HepG2 (cell line): ENCODE measurements around the gene C9orf43.

Experiments used
- HDAC2 ChIP-seq: sonication (generic); formaldehyde crosslinking; IDR thresholded peaks from 2 replicates; pipeline ENCODE4 v1.4.0; 2020; ENCODE audit warnings: missing genetic modification reagents
- NFKB2 ChIP-seq: sonication (generic); formaldehyde crosslinking; IDR thresholded peaks from 2 replicates; pipeline ENCODE4 v1.4.0; 2020; ENCODE audit warnings: missing genetic modification reagents, borderline replicate concordance
- RAD51 ChIP-seq: fragments of 450-650 bp; IDR thresholded peaks from 2 replicates; pipeline ENCODE4 v1.6.1; 2016; ENCODE audit warnings: borderline replicate concordance
- SAFB2 ChIP-seq: sonication (generic); formaldehyde crosslinking; IDR thresholded peaks from 2 replicates; pipeline ENCODE4 v1.5.1; 2020; ENCODE audit warnings: missing genetic modification reagents, low read depth, mild to moderate bottlenecking, borderline replicate concordance
- SPEN ChIP-seq: sonication (generic); formaldehyde crosslinking; IDR thresholded peaks from 2 replicates; pipeline ENCODE4 v1.5.1; 2020; ENCODE audit warnings: low read depth, mild to moderate bottlenecking, missing genetic modification reagents
- ZNF558 ChIP-seq: sonication (generic); formaldehyde crosslinking; IDR thresholded peaks from 2 replicates; pipeline ENCODE4 v1.9.0; 2022; ENCODE audit warnings: mild to moderate bottlenecking, missing genetic modification reagents, borderline replicate concordance
- ZNF607 ChIP-seq: sonication (generic); formaldehyde crosslinking; IDR thresholded peaks from 2 replicates; pipeline ENCODE4 v1.5.1; 2020; ENCODE audit warnings: missing genetic modification reagents, mild to moderate bottlenecking, borderline replicate concordance
- TF ChIP-seq, protein P1 (sequence below): sonication (generic); formaldehyde crosslinking; IDR thresholded peaks from 2 replicates; pipeline ENCODE4 v1.5.0; 2020; ENCODE audit warnings: mild to moderate bottlenecking, missing genetic modification reagents, moderate library complexity
- TF ChIP-seq, protein P2 (sequence below), 2 experiments: IDR thresholded peaks; 2 replicates each; pipeline ENCODE4 v1.6.1; 2011 to 2012; ENCODE audit warnings: low read length in 2 of 2, borderline replicate concordance in 1 of 2, low read depth in 1 of 2, mild to moderate bottlenecking in 1 of 2, moderate library complexity in 1 of 2

DNA sequence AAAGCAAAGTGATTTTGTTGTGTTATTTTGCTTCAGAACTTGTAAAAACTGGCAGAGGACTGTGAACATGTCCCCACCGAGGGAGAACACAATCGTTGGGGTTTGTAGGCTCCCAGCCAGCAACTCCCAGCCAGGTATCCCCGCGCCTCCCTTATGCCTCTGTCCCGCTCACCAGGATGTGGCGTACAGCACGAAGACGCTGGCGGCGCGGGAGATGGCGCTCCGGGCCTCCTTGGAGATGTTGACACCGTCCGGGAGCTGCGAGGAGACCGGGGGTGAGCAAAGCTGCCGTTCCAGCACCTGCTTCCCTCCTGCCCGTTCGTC is 702 bp upstream of the C9orf43 start:
- TF ChIP-seq NFKB2 (no peak), ZNF558 (no peak), RAD51 (no peak), ZNF607 (CRISPR knock-in tag) (no peak), HDAC2 (CRISPR knock-in tag) (no peak), SAFB2 (CRISPR knock-in tag) (no peak), SPEN (CRISPR knock-in tag) (no peak)
- TF ChIP-seq, protein P1, sequence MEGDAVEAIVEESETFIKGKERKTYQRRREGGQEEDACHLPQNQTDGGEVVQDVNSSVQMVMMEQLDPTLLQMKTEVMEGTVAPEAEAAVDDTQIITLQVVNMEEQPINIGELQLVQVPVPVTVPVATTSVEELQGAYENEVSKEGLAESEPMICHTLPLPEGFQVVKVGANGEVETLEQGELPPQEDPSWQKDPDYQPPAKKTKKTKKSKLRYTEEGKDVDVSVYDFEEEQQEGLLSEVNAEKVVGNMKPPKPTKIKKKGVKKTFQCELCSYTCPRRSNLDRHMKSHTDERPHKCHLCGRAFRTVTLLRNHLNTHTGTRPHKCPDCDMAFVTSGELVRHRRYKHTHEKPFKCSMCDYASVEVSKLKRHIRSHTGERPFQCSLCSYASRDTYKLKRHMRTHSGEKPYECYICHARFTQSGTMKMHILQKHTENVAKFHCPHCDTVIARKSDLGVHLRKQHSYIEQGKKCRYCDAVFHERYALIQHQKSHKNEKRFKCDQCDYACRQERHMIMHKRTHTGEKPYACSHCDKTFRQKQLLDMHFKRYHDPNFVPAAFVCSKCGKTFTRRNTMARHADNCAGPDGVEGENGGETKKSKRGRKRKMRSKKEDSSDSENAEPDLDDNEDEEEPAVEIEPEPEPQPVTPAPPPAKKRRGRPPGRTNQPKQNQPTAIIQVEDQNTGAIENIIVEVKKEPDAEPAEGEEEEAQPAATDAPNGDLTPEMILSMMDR (CRISPR knock-in tag), result no peak
- TF ChIP-seq, protein P2, sequence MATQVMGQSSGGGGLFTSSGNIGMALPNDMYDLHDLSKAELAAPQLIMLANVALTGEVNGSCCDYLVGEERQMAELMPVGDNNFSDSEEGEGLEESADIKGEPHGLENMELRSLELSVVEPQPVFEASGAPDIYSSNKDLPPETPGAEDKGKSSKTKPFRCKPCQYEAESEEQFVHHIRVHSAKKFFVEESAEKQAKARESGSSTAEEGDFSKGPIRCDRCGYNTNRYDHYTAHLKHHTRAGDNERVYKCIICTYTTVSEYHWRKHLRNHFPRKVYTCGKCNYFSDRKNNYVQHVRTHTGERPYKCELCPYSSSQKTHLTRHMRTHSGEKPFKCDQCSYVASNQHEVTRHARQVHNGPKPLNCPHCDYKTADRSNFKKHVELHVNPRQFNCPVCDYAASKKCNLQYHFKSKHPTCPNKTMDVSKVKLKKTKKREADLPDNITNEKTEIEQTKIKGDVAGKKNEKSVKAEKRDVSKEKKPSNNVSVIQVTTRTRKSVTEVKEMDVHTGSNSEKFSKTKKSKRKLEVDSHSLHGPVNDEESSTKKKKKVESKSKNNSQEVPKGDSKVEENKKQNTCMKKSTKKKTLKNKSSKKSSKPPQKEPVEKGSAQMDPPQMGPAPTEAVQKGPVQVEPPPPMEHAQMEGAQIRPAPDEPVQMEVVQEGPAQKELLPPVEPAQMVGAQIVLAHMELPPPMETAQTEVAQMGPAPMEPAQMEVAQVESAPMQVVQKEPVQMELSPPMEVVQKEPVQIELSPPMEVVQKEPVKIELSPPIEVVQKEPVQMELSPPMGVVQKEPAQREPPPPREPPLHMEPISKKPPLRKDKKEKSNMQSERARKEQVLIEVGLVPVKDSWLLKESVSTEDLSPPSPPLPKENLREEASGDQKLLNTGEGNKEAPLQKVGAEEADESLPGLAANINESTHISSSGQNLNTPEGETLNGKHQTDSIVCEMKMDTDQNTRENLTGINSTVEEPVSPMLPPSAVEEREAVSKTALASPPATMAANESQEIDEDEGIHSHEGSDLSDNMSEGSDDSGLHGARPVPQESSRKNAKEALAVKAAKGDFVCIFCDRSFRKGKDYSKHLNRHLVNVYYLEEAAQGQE (IDR thresholded peaks at IDR 0.05; ENCODE audit: borderline replicate concordance in 1 of 2, low read depth in 1 of 2, low read length in 2 of 2), result no peak
